GM19023 (cell line): ENCODE data around the gene IZUMO4.

ENCODE experiments used
- ATAC-seq: cut with Tn5 transposase; IDR thresholded peaks from one replicate; pipeline ENCODE4 v1.9.1; 2021; ENCODE audit warnings: mild to moderate bottlenecking, moderate library complexity; ENCODE audit not compliant: unreplicated experiment

IZUMO4 gene

DNA sequence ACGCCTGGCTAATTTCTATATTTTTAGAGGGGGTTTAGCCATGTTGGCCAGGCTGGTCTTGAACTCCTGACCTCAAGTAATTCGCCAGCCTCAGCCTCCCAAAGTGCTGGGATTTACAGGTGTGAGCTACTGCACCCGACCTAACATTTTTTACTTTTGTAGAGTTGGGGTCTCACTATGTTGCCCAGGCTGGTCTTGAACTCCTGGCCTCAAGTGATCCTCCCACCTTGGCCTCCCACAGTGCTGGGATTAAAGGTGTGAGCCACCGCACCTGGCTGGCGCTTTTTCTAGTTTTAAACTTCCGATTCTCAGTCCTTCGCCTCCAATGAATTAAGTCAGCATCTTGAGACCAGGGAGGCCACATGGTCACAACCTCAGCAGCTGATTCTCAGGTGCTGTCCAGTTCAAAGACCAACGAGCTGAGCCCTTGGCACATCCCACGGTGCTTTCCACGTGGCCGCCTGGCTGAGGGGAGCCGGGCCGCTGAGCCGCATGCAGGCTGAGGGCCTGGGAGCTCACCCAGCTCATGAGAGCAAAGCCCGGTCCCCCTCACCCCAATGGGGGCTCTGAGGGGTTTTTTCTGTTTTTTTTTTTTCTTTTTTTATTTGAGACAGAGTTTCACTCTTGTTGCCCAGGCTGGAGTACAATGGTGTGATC, 45.6 kb downstream of the IZUMO4 start:
- ATAC-seq: no peak

GRCh38 chr19:2144190-2144589, 47.5 kb downstream of the IZUMO4 start:
- no peak for ATAC-seq

- ATAC-seq: no peak
Measured at GRCh38 chr19:2145831-2146241, 49.1 kb downstream of the IZUMO4 start.

GRCh38 chr19:2148482-2149135, 51.9 kb downstream of the IZUMO4 start:
- no peak for ATAC-seq
